ENCODE results near the gene BBX. TPM values are rescaled to one million over a fixed set of nuclear protein-coding genes. Genes with fewer than 3 reads are reported as not detected.

Gene BBX
- total RNA-seq = 54.5 and 66.5 TPM in 2 replicates

DNA sequence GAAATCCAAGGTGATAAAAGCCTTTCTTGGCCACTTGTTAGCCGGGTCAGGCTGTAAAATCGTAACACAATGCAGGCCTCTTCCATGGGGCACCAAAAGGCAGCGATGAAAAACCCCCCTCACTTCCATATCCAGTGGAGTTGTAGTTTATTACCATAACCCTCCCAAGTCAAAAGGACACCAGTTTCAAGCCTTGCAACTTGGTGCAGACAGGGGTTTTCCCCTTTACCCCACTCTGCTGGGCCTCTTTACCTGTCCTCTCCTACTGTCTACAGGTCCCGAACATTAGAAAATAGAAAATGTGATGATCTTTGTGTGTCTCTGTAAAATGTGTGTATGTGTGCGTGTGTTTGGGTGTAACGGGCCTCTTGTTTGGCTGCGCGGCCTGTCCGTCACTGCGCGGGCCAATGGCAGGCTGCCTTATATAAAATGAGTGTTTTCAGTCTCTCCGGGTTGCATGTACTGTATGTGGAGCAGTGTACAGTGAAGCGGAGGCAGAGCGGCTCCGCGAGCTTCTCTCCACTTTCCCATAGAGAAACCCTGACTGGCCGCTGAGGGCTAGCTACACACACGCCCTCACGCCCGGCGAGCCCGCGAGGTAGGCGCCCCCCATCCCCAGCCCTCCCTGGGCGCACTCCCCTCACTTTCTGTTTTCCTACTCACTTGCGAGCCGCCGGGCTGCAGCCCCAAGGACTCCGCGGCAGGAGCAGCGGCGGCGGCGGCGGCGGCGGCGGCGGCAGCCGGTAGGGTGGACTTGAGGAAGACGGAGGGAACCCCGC lies at the start of gene BBX:
BBX (plus strand) TSS at position 453 of the 779 bp plus-strand sequence. CDS start 187,499 bp downstream, outside the sequence.

Other genes starting within 250 kb of the BBX start
- not detected in 2 replicates for gene CCDC54, start 145.5 kb upstream of the BBX start, total RNA-seq